NCI-H446 (cell line): ENCODE data around the gene ST8SIA3.

Source experiments
- DNase-seq, 2 experiments: peaks; one replicate each; lab custom pipeline; 2025; lab: John Stamatoyannopoulos, UW

Gene ST8SIA3

GRCh38 chr18:57352271-57352701, at the start of gene ST8SIA3:
Gene ST8SIA3 (plus strand): TSS chr18:57352557. CDS start chr18:57352847, 290 bp downstream.
- DNase-seq: peak in 1 of 2 experiments; percentile 49

DNA sequence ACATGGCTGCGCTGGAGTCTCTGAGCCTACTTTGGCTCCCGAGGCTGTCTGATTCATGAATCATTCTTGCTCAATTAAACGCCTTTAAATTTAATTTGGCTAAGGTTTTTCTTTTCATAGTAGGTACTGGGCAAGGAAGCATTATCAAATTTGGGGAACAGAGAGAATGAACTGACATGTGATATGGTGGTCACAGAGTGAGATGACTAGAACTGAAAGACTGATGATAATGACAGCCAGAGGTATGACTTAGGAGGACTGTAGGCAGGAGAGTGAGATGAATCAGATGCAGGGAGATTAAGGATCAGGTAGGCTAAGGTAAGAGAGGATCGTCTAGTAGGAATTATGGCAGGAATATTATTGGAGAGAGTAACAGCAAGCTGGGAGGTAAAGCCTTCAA, 40.9 kb upstream of the ST8SIA3 start:
- no peak for DNase-seq

- no peak for DNase-seq
Measured at GRCh38 chr18:57312346-57313144, 39.8 kb upstream of the ST8SIA3 start.

DNA sequence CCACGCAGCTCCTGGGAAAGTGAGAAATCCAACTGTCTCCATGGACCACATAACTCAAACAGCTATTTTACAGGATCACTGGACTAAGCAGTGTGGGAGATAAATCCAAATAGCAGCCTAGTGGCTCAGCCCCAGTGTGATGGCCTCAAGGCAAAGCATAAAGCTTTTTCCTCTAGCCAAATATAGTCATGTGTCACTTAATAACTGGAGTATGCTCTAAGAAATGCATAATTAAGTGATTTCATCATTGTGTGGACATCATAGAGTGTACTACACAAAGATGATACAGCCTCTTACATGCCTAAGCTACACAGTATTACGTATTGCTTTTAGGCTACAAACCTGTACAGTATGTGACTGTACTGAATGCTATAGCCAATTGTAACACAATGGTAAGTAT, 31.8 kb upstream of the ST8SIA3 start:
- DNase-seq: no peak

DNA sequence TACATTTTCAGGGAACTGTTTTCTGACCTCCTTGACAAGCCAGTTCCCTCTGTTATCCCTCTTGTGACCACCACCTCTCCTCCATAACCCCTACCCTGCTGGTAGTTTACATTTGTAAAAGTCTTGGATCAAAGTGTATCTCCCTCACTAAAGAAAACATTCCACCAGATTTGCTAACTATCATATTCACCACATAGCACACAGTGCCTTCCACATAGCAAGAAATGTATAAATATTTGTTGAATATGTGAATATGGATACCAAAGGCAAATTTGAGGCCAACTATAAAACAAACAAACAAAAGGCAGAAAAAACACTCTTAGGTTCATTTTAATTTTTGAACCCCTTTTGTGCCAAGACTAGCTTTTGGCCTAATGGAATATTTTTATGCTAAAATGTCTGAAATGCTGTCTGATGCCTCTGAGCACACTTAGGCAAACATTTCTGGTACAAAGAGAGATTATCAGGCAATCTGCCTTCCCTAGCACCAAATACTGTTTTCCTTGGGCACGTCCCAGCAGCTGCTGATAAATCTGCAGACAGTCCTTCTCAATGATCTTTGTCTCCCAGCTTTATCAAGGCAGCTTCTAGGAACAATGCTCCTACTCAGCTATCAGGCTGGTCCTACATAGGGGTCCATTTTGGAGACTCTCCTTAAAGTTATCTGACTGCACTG, 26.7 kb upstream of the ST8SIA3 start:
- no peak for DNase-seq

DNA sequence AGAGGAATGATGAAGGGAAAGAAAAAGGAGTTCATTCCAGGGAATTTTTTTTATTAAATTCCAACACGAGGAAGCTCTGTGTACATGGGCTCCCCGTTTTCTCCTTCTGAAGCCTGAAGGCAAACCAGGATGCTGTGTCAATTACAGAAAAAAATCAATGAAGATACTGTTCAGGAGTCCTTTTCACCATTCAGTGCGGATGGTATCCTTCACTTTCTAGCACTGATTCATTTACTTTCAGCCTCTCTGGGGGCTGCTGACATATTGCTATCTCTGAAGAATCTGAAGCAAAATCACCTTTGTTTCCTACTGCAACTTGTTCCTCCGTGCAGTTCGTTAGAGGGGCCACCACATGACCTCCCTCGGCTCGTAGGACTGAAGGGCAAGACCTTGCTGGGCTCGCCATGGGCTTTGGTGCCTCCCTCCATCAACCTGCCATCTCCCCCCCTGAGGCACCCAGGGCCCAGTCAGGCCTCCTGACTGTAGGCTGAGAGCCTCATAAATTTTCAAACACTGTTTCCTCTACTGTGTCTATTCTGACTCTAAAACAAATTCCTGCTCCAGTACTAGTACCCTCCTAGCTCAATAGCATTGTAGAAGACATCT, 25.5 kb upstream of the ST8SIA3 start:
- DNase-seq: no peak

GRCh38 chr18:57328665-57329064, 23.7 kb upstream of the ST8SIA3 start:
- DNase-seq: no peak

DNA sequence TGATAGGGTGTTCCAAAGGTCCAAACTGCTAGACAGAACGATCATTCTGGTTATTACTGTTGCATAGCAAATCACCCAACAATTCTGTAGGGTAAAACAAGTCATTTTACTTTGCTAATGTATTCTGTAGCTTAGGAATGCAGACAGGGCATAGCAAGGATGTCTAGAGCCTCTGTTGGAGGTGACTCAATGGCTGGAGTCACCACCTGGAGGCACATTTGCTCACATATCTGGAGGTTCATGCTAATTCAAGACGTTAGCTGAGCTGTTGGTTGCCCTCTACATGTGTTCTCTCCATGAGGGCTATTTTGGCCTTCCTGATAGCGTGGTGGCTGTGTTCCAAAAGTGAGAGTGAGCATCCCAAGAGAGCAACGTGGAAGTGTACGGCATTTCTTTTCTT, 22.5 kb upstream of the ST8SIA3 start:
- DNase-seq: no peak

DNA sequence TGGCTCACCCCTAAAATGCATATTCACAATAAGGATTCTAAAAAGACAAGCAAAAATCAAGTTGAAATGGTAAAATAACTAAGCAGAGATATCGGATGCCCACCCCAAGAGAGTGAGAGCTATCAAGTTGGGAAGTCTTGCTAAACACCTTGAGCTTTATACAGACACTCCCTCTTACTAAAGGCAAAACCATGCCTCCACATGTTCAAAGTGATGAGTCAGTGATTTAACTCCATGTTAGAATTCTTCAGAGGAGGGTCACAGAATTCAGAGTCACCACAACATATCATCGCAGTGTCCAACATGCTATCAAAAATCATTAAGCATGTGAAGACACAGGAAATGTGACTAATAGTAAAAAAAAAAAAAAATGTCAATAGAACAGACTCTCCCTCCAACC, 20.6 kb upstream of the ST8SIA3 start:
- no peak for DNase-seq

DNA sequence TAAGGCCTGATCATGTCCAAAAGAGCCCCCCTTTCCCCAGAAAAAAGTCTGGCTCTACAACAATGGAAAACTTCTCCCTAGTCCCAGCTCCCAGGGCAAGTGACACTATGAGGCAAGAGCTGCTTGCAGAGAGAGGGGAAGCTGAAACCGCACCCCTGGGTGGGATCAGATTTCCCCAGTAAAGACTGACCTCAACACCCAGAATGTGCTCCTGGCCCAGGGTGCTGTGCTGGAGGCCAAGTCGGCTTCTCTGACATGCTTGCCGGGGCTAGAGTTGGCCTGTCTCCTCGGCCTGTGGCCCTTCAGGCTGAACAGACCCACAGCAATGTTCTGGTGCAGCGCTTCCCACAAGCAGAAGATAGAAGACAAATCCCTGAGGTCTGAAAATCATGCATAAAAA, 18.4 kb upstream of the ST8SIA3 start:
- peak in 1 of 2 experiments; percentile 16 for DNase-seq

- no peak for DNase-seq
Measured at GRCh38 chr18:57334383-57334782, 18.0 kb upstream of the ST8SIA3 start.

DNA sequence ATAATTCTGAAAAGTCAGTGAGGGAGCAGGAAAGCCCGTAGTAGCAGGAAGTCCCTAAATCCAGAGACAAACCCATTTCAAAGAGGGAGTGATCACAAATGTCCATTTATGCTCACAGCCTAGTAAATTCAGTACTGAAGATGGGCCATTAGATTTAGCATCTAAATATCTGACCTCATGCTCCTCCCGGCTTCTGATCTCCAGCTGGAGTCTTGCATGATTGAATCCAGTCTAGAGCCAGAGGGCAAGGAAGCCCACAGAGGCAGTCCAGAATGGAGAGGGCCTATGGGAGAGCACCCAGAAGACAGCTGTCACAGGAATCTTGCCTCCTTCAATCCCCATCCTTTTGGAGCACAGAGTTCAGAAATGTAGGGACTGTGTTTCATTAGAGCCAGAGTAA, 16.0 kb upstream of the ST8SIA3 start:
- DNase-seq: no peak

DNA sequence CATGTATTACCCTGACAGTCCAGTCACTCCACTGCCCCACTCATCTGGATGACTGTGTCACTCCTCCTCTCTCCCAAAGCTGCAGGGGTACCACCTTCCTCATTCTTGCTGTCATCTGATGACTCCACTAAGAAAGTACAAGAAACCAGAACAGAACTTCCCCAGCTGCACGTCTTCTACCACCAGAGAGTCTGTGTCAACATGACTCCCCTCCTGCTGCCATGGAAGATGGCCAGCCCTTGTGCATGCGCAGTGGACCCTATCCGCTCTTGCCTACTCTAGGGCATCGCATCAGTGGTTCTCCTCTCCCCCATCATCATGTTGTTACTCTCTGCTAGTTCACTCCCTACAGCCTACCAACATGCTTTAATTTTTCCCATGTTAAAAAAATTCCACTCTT, 14.5 kb upstream of the ST8SIA3 start:
- no peak for DNase-seq

- DNase-seq: peak in 1 of 2 experiments; percentile 36
Measured at GRCh38 chr18:57343833-57344232, 8.5 kb upstream of the ST8SIA3 start.

- DNase-seq: no peak
Measured at GRCh38 chr18:57346876-57347275, 5.5 kb upstream of the ST8SIA3 start.

- DNase-seq: no peak
Measured at GRCh38 chr18:57347784-57348183, 4.6 kb upstream of the ST8SIA3 start.

GRCh38 chr18:57352761-57353136, 392 bp downstream of the ST8SIA3 start:
- DNase-seq: peak in 1 of 2 experiments; percentile 58

DNA sequence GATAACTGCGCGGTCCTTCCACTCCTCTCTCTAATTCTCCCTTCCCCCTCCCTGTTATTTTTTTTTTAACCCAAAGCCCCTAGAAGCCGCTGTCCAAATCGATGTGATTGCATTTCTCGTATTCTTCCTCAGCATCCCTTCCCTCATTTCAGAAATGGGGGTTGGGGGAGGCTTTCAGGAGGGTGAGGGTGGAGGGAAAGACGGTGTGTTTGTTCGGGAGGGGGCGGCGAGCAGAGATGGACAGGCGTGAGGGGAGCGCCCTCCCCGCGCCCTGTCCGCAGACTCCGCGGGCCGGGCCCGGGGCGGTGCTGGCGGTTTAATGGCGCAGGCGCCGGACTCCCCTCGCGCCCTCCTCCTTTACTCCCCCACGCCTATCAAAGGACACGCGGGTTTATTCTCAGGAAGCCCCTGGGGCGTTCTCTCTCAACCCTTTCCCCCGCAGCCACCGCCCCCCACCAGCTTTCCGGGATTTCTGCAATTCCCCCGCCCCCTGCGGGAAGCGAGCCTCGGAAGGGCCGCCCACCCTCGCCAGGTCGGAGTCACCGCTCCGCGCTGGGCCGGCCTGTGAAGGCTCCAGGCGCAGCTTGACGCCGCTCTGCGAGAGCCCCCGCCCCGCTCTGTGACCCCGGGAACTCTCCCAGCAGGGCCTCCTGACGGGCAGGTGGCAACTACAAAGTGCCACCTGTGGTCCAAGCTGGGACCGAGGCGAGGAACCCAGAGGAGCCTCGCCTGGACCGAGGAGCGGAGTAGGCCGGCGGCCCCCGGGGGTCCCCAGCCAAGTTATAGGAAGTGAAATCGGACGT, 981 bp downstream of the ST8SIA3 start:
- peak; percentile 63 to 79 for DNase-seq

- peak; percentile 9 to 43 for DNase-seq
Measured at GRCh38 chr18:57353940-57354461, 1.6 kb downstream of the ST8SIA3 start.

DNA sequence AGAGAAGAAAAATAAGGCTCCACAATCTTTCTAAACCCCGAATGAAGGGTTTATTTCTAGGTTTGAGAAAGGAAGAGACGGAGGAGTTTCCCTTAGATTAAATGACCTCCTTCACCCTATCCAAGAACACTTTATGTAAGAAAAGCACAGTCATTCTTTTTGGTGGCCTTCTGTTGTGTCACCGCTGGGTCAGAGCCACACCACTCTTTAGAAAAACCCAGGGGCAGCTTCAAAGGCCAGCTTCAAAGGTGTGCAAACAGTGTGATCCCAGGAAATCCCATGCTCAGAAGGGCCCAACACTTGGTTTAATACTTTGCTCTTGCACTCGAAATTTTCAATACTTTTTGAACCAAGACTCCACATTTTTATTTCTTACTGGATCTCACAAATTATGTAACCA, 7.1 kb downstream of the ST8SIA3 start:
- DNase-seq: no peak

- peak in 1 of 2 experiments; percentile 8 for DNase-seq
Measured at GRCh38 chr18:57362714-57363113, 10.4 kb downstream of the ST8SIA3 start.

GRCh38 chr18:57364460-57364859, 12.1 kb downstream of the ST8SIA3 start:
- DNase-seq: no peak
